Measurements from ENCODE around the gene GATAD2A.

GRCh38 chr19:19361075-19361594, 44.3 kb upstream of the GATAD2A start:
- TF ChIP-seq CTCF (conservative IDR thresholded peaks at IDR 0.05 in 1 of 2, IDR thresholded peaks at IDR 0.05 in 1 of 2; ENCODE audit: low read depth in 1 of 2, low read length in 2 of 2) = peak; percentile 79 to 86
- no peak for TF ChIP-seq EZH2 (IDR thresholded peaks at IDR 0.05; ENCODE audit: low read length, missing control alignments)

All from fibroblast of lung (primary cell).